ENCODE data around the gene YARS2. TPM values are rescaled to one million over a fixed set of nuclear protein-coding genes. Genes with fewer than 3 reads are reported as not detected.

YARS2 gene
- total RNA-seq, 1 experiment from 2014 or later: 48.7 TPM

- POLR2A ChIA-PET: interaction anchor here (0.5 to 0.6 kb wide), 2 partner anchors 98 to 1265 kb away, joined by 4 to 8 read pairs; no protein-coding TSS in a partner anchor
- Mint-ChIP-seq H3K9me3 (ENCODE audit: unreplicated experiment) (no peaks in the 10 kb centered on the region), H3K4me1 (ENCODE audit: low read depth, unreplicated experiment) (peaks cover 9% of the 10 kb centered on the region)
Observed at GRCh38 chr12:32757157-32757556, 1.5 kb upstream of the YARS2 start.

GRCh38 chr12:32756476-32757066 is 874 bp upstream of the YARS2 start:
- H3K4me1 Mint-ChIP-seq (ENCODE audit: low read depth, unreplicated experiment): peaks cover 9% of the 10 kb centered on the region
- DNase-seq: no peak
- ChIA-PET CTCF (interaction anchor here (0.8 to 3.2 kb wide), 20 partner anchors 13 to 1266 kb away, joined by 3 to 30 read pairs (median 4); partner anchors contain the start of genes ALG10 and PKP2), POLR2A (interaction anchor here (0.6 to 2.3 kb wide), 6 partner anchors 55 to 1265 kb away, joined by 3 to 25 read pairs (median 8); partner anchors contain the start of genes ALG10 and PKP2)
- intact Hi-C loops (cut with micrococcal nuclease; ENCODE audit: unreplicated experiment): loop anchor here (1.0 to 10.0 kb wide), 10 partner anchors 86 to 1266 kb away; partner anchors contain the start of gene ALG10
- peak overlapping the region; percentile 87 for H3K4me3 Mint-ChIP-seq (ENCODE audit: unreplicated experiment)
- Histone ChIP-seq H3K4me3 (ENCODE audit: low read depth, low read length) (no peak overlapping the region; the same call in 1 of the 2 replicates), H3K27me3 (replicated peaks; ENCODE audit: control insufficient read depth, insufficient read depth, low read length) (no peaks in the 10 kb centered on the region), H3K36me3 (ENCODE audit: control insufficient read depth, insufficient read depth, low read length) (peaks cover 5% of the 10 kb centered on the region; the same call in 1 of the 2 replicates), H3K4me1 (peaks cover 16% of the 10 kb centered on the region), H3K9me3 (no peaks in the 10 kb centered on the region)
- peaks cover 38% of the 10 kb centered on the region for H3K36me3 Mint-ChIP-seq (ENCODE audit: insufficient read depth, unreplicated experiment)
- H3K9me3 Mint-ChIP-seq (ENCODE audit: unreplicated experiment): no peaks in the 10 kb centered on the region
- TF ChIP-seq CTCF (IDR thresholded peaks at IDR 0.05; ENCODE audit: insufficient read depth in 1 of 2, low read depth in 1 of 2, low read length in 1 of 2, severe bottlenecking in 1 of 2, unreplicated experiment in 1 of 2): no peak
- no TSS peak for BruUV-seq (replicated peaks)
- H3K27ac Mint-ChIP-seq (ENCODE audit: unreplicated experiment): peak overlapping the region; percentile 94
- H3K27me3 Mint-ChIP-seq (ENCODE audit: insufficient read depth, unreplicated experiment): peaks cover 5% of the 10 kb centered on the region

More at GRCh38 chr12:32757157-32757556, 1.5 kb upstream of the YARS2 start:
- peaks cover 16% of the 10 kb centered on the region for H3K4me1 ChIP-seq
- no peak for DNase-seq
- peaks cover 32% of the 10 kb centered on the region for H3K36me3 Mint-ChIP-seq (ENCODE audit: insufficient read depth, unreplicated experiment)
- H3K27ac Mint-ChIP-seq (ENCODE audit: unreplicated experiment): peak overlapping the region; percentile 94
- H3K27me3 Mint-ChIP-seq (ENCODE audit: insufficient read depth, unreplicated experiment): peaks cover 10% of the 10 kb centered on the region
- H3K36me3 ChIP-seq (ENCODE audit: control insufficient read depth, insufficient read depth, low read length): 0 out of 2 replicates have a peak, but pooled peaks cover 2% of the 10 kb centered on the region
- CTCF ChIA-PET: interaction anchor here (0.7 to 3.2 kb wide), 3 partner anchors 12 to 190 kb away, joined by 3 to 30 read pairs (median 17); no protein-coding TSS in a partner anchor
- no peaks in the 10 kb centered on the region for H3K9me3 ChIP-seq
- no peaks in the 10 kb centered on the region for H3K27me3 ChIP-seq (replicated peaks; ENCODE audit: control insufficient read depth, insufficient read depth, low read length)
- intact Hi-C loops (cut with micrococcal nuclease; ENCODE audit: unreplicated experiment): loop anchor here (2.0 to 10.0 kb wide), 6 partner anchors 85 to 1190 kb away; no protein-coding TSS in a partner anchor
- H3K4me3 Mint-ChIP-seq (ENCODE audit: unreplicated experiment): no peak overlapping the region
- no peak overlapping the region for H3K4me3 ChIP-seq (ENCODE audit: low read depth, low read length)
- no peak for TF ChIP-seq CTCF (IDR thresholded peaks at IDR 0.05; ENCODE audit: insufficient read depth in 1 of 2, low read depth in 1 of 2, low read length in 1 of 2, severe bottlenecking in 1 of 2, unreplicated experiment in 1 of 2)
- no TSS peak for BruUV-seq (replicated peaks)

GRCh38 chr12:32755051-32755653 is 545 bp downstream of the YARS2 start:
- Mint-ChIP-seq H3K27me3 (ENCODE audit: insufficient read depth, unreplicated experiment) (peaks cover 5% of the 10 kb centered on the region), H3K4me1 (ENCODE audit: low read depth, unreplicated experiment) (peaks cover 9% of the 10 kb centered on the region), H3K36me3 (ENCODE audit: insufficient read depth, unreplicated experiment) (peaks cover 52% of the 10 kb centered on the region), H3K4me3 (ENCODE audit: unreplicated experiment) (peak overlapping the region; percentile 87), H3K27ac (ENCODE audit: unreplicated experiment) (peak overlapping the region; percentile 94), H3K9me3 (ENCODE audit: unreplicated experiment) (no peaks in the 10 kb centered on the region)
- peak; percentile 96 for TF ChIP-seq CTCF (IDR thresholded peaks at IDR 0.05; ENCODE audit: insufficient read depth in 1 of 2, low read depth in 1 of 2, low read length in 1 of 2, severe bottlenecking in 1 of 2, unreplicated experiment in 1 of 2)
- intact Hi-C loops (cut with micrococcal nuclease; ENCODE audit: unreplicated experiment): loop anchor here (1.0 to 10.0 kb wide), 9 partner anchors 76 to 1192 kb away; partner anchors contain the start of gene DNM1L
- Histone ChIP-seq H3K36me3 (ENCODE audit: control insufficient read depth, insufficient read depth, low read length) (peaks cover 6% of the 10 kb centered on the region; the same call in 1 of the 2 replicates), H3K4me3 (ENCODE audit: low read depth, low read length) (peak overlapping the region; percentile 59), H3K27me3 (replicated peaks; ENCODE audit: control insufficient read depth, insufficient read depth, low read length) (no peaks in the 10 kb centered on the region), H3K4me1 (peaks cover 16% of the 10 kb centered on the region), H3K9me3 (no peaks in the 10 kb centered on the region)
- DNase-seq: peak; percentile 91 to 95
- TSS peak; percentile 28 for BruUV-seq (replicated peaks)
- ChIA-PET CTCF (interaction anchor here (0.5 to 3.2 kb wide), 39 partner anchors 9 to 1267 kb away, joined by 3 to 30 read pairs (median 4); partner anchors contain the start of genes ALG10 and PKP2), POLR2A (interaction anchor here (0.6 to 2.3 kb wide), 11 partner anchors 76 to 1267 kb away, joined by 3 to 25 read pairs (median 5); partner anchors contain the start of genes ALG10, DNM1L and PKP2)

Measured in Caco-2 (cell line).